IMR-90 (cell line): ENCODE measurements around the gene TGFA. TPM values are rescaled to one million over a fixed set of nuclear protein-coding genes. Genes with fewer than 3 reads are reported as not detected.

Experiments
- ATAC-seq: fragments of 200-7000 bp; cut with Tn5 transposase; 2 replicates; pipeline ENCODE4 v1.9.1; 2020; ENCODE audit warnings: low read depth, mild to moderate bottlenecking, moderate library complexity
- BruUV-seq: library from RNA; stranded (reverse); fragments of 400-500 nt; replicated peaks from 2 replicates; lab custom pipeline; 2021; lab: Mats Ljungman, UMichigan
- CTCF ChIA-PET: fragments of 300-600 bp; formaldehyde crosslinking; extraction: SDS; loops from one replicate; lab custom pipeline; 2021; ENCODE audit warnings: antibody characterized with exemption; lab: Yijun Ruan, JAX
- POLR2A ChIA-PET: fragments of 300-600 bp; sonication (Branson Sonifier 250); formaldehyde crosslinking; loops from one replicate; lab custom pipeline; 2022; ENCODE audit warnings: antibody characterized with exemption; ENCODE audit not compliant: unreplicated experiment; lab: Charles Lee
- DNase-seq: peaks from one replicate; pipeline ENCODE4 v3.0.0; 2013
- H2AFZ ChIP-seq: replicated peaks from 2 replicates; pipeline ENCODE3; 2013; ENCODE audit warnings: low read length, mild to moderate bottlenecking; ENCODE audit not compliant: poor library complexity
- H2AK5ac ChIP-seq: 2 replicates; pipeline ENCODE4 v1.6.1; 2013; ENCODE audit warnings: low read depth, low read length, inconsistent platforms
- H2AK9ac ChIP-seq: replicated peaks from 2 replicates; pipeline ENCODE3; 2013; ENCODE audit warnings: mild to moderate bottlenecking, low read depth, low read length, moderate library complexity; ENCODE audit not compliant: poor library complexity
- H2BK120ac ChIP-seq: 2 replicates; pipeline ENCODE4 v1.6.1; 2013; ENCODE audit warnings: low read depth, low read length, inconsistent platforms
- H2BK15ac ChIP-seq: 3 replicates; pipeline ENCODE4 v1.6.1; 2013; ENCODE audit warnings: low read depth, low read length, inconsistent platforms
- H2BK20ac ChIP-seq: 2 replicates; pipeline ENCODE4 v1.6.1; 2013; ENCODE audit warnings: low read depth, mild to moderate bottlenecking, inconsistent platforms, low read length, moderate library complexity
- H2BK5ac ChIP-seq: 2 replicates; pipeline ENCODE4 v1.6.1; 2013; ENCODE audit warnings: mild to moderate bottlenecking, low read depth, low read length, inconsistent platforms; ENCODE audit not compliant: poor library complexity, severe bottlenecking
- H3K14ac ChIP-seq: replicated peaks from 2 replicates; pipeline ENCODE4 v1.6.1; 2013; ENCODE audit warnings: low read depth, low read length, inconsistent platforms
- H3K18ac ChIP-seq: 2 replicates; pipeline ENCODE4 v1.6.1; 2013; ENCODE audit warnings: low read depth, low read length, control low read depth
- H3K23ac ChIP-seq: 2 replicates; pipeline ENCODE4 v1.6.1; 2013; ENCODE audit warnings: low read depth, low read length, inconsistent platforms
- H3K27ac ChIP-seq: 2 replicates; pipeline ENCODE4 v1.5.1; 2013; ENCODE audit warnings: mild to moderate bottlenecking, control low read depth, low read length; ENCODE audit not compliant: insufficient read depth
- H3K27me3 ChIP-seq: 2 replicates; pipeline ENCODE4 v1.6.1; 2013; ENCODE audit warnings: low read length; ENCODE audit not compliant: control insufficient read depth, insufficient read depth
- H3K36me3 ChIP-seq: 2 replicates; pipeline ENCODE4 v1.6.1; 2013; ENCODE audit warnings: low read length, mixed read lengths; ENCODE audit not compliant: control insufficient read depth, insufficient read depth
- H3K4ac ChIP-seq: 2 replicates; pipeline ENCODE4 v1.6.1; 2013; ENCODE audit warnings: low read depth, low read length, inconsistent platforms
- H3K4me1 ChIP-seq: 2 replicates; pipeline ENCODE4 v1.6.1; 2013; ENCODE audit warnings: low read length, mixed read lengths; ENCODE audit not compliant: control insufficient read depth, insufficient read depth
- H3K4me2 ChIP-seq: 2 replicates; pipeline ENCODE4 v1.6.1; 2013; ENCODE audit warnings: low read depth, mild to moderate bottlenecking, control low read depth, low read length, moderate library complexity
- H3K4me3 ChIP-seq: 2 replicates; pipeline ENCODE4 v1.5.1; 2013; ENCODE audit warnings: low read depth, mild to moderate bottlenecking, control low read depth, low read length, moderate library complexity; ENCODE audit not compliant: insufficient read depth
- H3K56ac ChIP-seq: 2 replicates; pipeline ENCODE4 v1.6.1; 2013; ENCODE audit warnings: low read length, inconsistent platforms; ENCODE audit not compliant: insufficient read depth; ENCODE audit errors: extremely low read depth
- H3K79me1 ChIP-seq, 2 experiments: 2 replicates each; pipeline ENCODE4 v1.6.1; 2013; ENCODE audit warnings: low read length in 2 of 2, inconsistent platforms in 1 of 2, low read depth in 1 of 2
- H3K9ac ChIP-seq: 2 replicates; pipeline ENCODE4 v1.6.1; 2013; ENCODE audit warnings: low read depth, low read length, control low read depth
- H3K9me1 ChIP-seq: 2 replicates; pipeline ENCODE4 v1.6.1; 2013; ENCODE audit warnings: low read length, inconsistent platforms; ENCODE audit not compliant: insufficient read depth
- H3K9me3 ChIP-seq: 2 replicates; pipeline ENCODE4 v1.6.1; 2013; ENCODE audit warnings: low read length; ENCODE audit not compliant: control insufficient read depth, insufficient read depth
- H4K20me1 ChIP-seq: 2 replicates; pipeline ENCODE4 v1.6.1; 2013; ENCODE audit warnings: low read length, inconsistent platforms; ENCODE audit not compliant: insufficient read depth
- H4K5ac ChIP-seq: 2 replicates; pipeline ENCODE4 v1.6.1; 2013; ENCODE audit warnings: mild to moderate bottlenecking, low read depth, low read length, control low read depth
- H4K8ac ChIP-seq, 2 experiments: 2 replicates each; pipeline ENCODE4 v1.6.1; 2013; ENCODE audit warnings: low read depth in 2 of 2, low read length in 2 of 2, control low read depth in 1 of 2, inconsistent platforms in 1 of 2
- H4K91ac ChIP-seq: 2 replicates; pipeline ENCODE4 v1.6.1; 2013; ENCODE audit warnings: low read depth, low read length, inconsistent platforms; ENCODE audit not compliant: insufficient read depth
- BHLHE40 ChIP-seq: fragments of 150-350 bp; IDR thresholded peaks from 2 replicates; pipeline ENCODE4 v1.6.1; 2016; ENCODE audit warnings: mild to moderate bottlenecking, low read depth, low read length
- ELK1 ChIP-seq: fragments of 150-350 bp; IDR thresholded peaks from 2 replicates; pipeline ENCODE4 v1.6.1; 2016; ENCODE audit warnings: low read depth, mild to moderate bottlenecking, low read length, moderate library complexity, borderline replicate concordance
- NFE2L2 ChIP-seq: fragments of 150-350 bp; IDR thresholded peaks from 2 replicates; pipeline ENCODE4 v1.6.1; 2016; ENCODE audit warnings: low read depth, mild to moderate bottlenecking, low read length
- WGBS, 2 experiments: methylation state at CpG; one replicate each; pipeline versions ENCODE4 v1.1.5 to v1.1.7; 2013; ENCODE audit warnings: missing lambda C conversion rate in 2 of 2; ENCODE audit not compliant: insufficient read length in 1 of 2; ENCODE audit errors: extremely low coverage in 2 of 2; 5-methylcytosine and 5-hydroxymethylcytosine counted together
- dilution Hi-C: fragments of 300-500 bp; cut with HindIII; formaldehyde crosslinking; loops from one replicate; pipeline ENCODE4 v1.14.3; 2018; ENCODE audit warnings: low sequenced_read_pairs; ENCODE audit not compliant: unreplicated experiment
- in situ Hi-C: fragments of 300-500 bp; cut with MboI; formaldehyde crosslinking; loops from 3 replicates; pipeline ENCODE4 v1.14.3; 2019; ENCODE audit warnings: low sequenced_read_pairs, inconsistent platforms, mixed read lengths
- intact Hi-C: fragments of 100-400 bp; cut with micrococcal nuclease; formaldehyde crosslinking; loops from 2 replicates; pipeline ENCODE4 v1.10.0; 2022
- polyA plus RNA-seq, 3 experiments: library from polyadenylated mRNA; depleted of rRNA; stranded (reverse); fragments of >200 nt; gene quantifications; 2 replicates each; pipeline ENCODE4 v1.2.3, GENCODE V29; 2012; ENCODE audit warnings: low replicate concordance in 1 of 3
- total RNA-seq: library from RNA; depleted of rRNA; stranded (reverse); fragments of >200 nt; gene quantifications from 2 replicates; pipeline ENCODE4 v1.2.3, GENCODE V29; 2012

The TGFA gene
- total and polyA plus RNA-seq, 2 of the 4 experiments (the other 2 are of a cell fraction) = not detected

GRCh38 chr2:70426341-70426740 is 127.3 kb downstream of the TGFA start:
- H3K9ac ChIP-seq = no peak overlapping the region
- H2BK120ac ChIP-seq = no peak overlapping the region
- BruUV-seq = no TSS peak
- H2AK9ac ChIP-seq = no peak overlapping the region
- ChIA-PET POLR2A (no interaction called here), CTCF (no interaction called here)
- no peak for TF ChIP-seq NFE2L2
- no peak for TF ChIP-seq BHLHE40
- TF ChIP-seq ELK1 = no peak
- no peak overlapping the region for H3K56ac ChIP-seq
- no peaks in the 10 kb centered on the region for H3K36me3 ChIP-seq
- dilution Hi-C loops (no loop called here), intact Hi-C loops (no loop called here), in situ Hi-C loops (no loop called here)
- no peak overlapping the region for H3K4me3 ChIP-seq
- H3K9me1 ChIP-seq = no peaks in the 10 kb centered on the region
- H3K4ac ChIP-seq = no peak overlapping the region
- H4K91ac ChIP-seq = no peak overlapping the region
- no peak overlapping the region for H2BK15ac ChIP-seq
- no peak overlapping the region for H3K18ac ChIP-seq
- no peak overlapping the region for H4K5ac ChIP-seq
- no peak overlapping the region for H2BK20ac ChIP-seq
- no peak overlapping the region for H2BK5ac ChIP-seq
- no peak overlapping the region for H3K23ac ChIP-seq
- no peak overlapping the region for H4K8ac ChIP-seq
- DNase-seq (no peak), ATAC-seq (no peak)
- no peak overlapping the region for H3K4me2 ChIP-seq
- WGBS, 2 experiments = no CpG with 5 or more reads among the region's 2 CpGs
- no peak overlapping the region for H2AFZ ChIP-seq
- no peaks in the 10 kb centered on the region for H3K4me1 ChIP-seq
- H3K27ac ChIP-seq = no peak overlapping the region
- no peaks in the 10 kb centered on the region for H3K9me3 ChIP-seq
- H3K14ac ChIP-seq = no peak overlapping the region
- H2AK5ac ChIP-seq = no peak overlapping the region
- H4K20me1 ChIP-seq = no peaks in the 10 kb centered on the region
- H3K79me1 ChIP-seq = no peaks in the 10 kb centered on the region
- H3K27me3 ChIP-seq = peaks cover 2% of the 10 kb centered on the region; the same call in 1 of the 2 replicates
